CD4-positive, CD25-positive, alpha-beta regulatory T cell (primary cell): ENCODE measurements around the gene RRBP1. TPM values are rescaled to one million over a fixed set of nuclear protein-coding genes. Genes with fewer than 3 reads are reported as not detected.

Source experiments
- ATAC-seq, 2 donors: fragments of 150-1000 bp; cut with Tn5 transposase; one replicate each; pipeline ENCODE4 v1.10.0; 2021; ENCODE audit warnings: low read depth in 2 of 2, moderate number of reproducible peaks in 2 of 2, moderate library complexity in 1 of 2
- DNase-seq, 3 donors: peaks; one replicate each; pipeline versions ENCODE4 v3.0.0 to v3.0.0-alpha.2; 2012 to 2022; ENCODE audit warnings: mixed read lengths in 1 of 3
- H3K27ac ChIP-seq: one replicate; pipeline ENCODE4 v1.7.0; 2013; ENCODE audit warnings: mild to moderate bottlenecking, low read length; ENCODE audit not compliant: insufficient read depth, poor library complexity, severe bottlenecking
- H3K27me3 ChIP-seq: one replicate; pipeline ENCODE4 v1.7.0; 2013; ENCODE audit warnings: low read length; ENCODE audit not compliant: control insufficient read depth, insufficient read depth
- H3K36me3 ChIP-seq: one replicate; pipeline ENCODE4 v1.7.0; 2013; ENCODE audit warnings: mild to moderate bottlenecking, low read length, moderate library complexity; ENCODE audit not compliant: control insufficient read depth, insufficient read depth
- H3K4me1 ChIP-seq: 2 replicates; pipeline ENCODE4 v1.7.0; 2013; ENCODE audit warnings: mild to moderate bottlenecking, low read length; ENCODE audit not compliant: insufficient read depth, control insufficient read depth, poor library complexity, severe bottlenecking
- H3K4me3 ChIP-seq: one replicate; pipeline ENCODE4 v1.7.0; 2013; ENCODE audit warnings: low read depth, mild to moderate bottlenecking, low read length, moderate library complexity
- H3K9me3 ChIP-seq, 2 experiments: 1 replicate in 1 of 2; 2 replicates in 1 of 2; pipeline ENCODE4 v1.7.0; 2013; ENCODE audit warnings: low read length in 2 of 2, mild to moderate bottlenecking in 1 of 2, moderate library complexity in 1 of 2; ENCODE audit not compliant: control insufficient read depth in 2 of 2
- H3K27ac Mint-ChIP-seq, 3 donors: one replicate each; pipeline ENCODE4 v1.8.0; 2020 to 2022; ENCODE audit warnings: mild to moderate bottlenecking in 3 of 3, mixed read lengths in 3 of 3, moderate library complexity in 2 of 3
- H3K27me3 Mint-ChIP-seq: one replicate; pipeline ENCODE4 v1.8.0; 2022; ENCODE audit warnings: mild to moderate bottlenecking, mixed read lengths
- H3K36me3 Mint-ChIP-seq: one replicate; pipeline ENCODE4 v1.8.0; 2020; ENCODE audit warnings: mixed read lengths
- H3K4me1 Mint-ChIP-seq, 4 donors: one replicate each; pipeline ENCODE4 v1.8.0; 2020 to 2022; ENCODE audit warnings: mixed read lengths in 4 of 4, mild to moderate bottlenecking in 1 of 4
- H3K4me3 Mint-ChIP-seq, 4 donors: one replicate each; pipeline ENCODE4 v1.8.0; 2020 to 2022; ENCODE audit warnings: mild to moderate bottlenecking in 4 of 4, mixed read lengths in 4 of 4, moderate library complexity in 3 of 4
- H3K9me3 Mint-ChIP-seq, 7 donors: one replicate each; pipeline ENCODE4 v1.8.0; 2020 to 2022; ENCODE audit warnings: mixed read lengths in 7 of 7, mild to moderate bottlenecking in 3 of 7, moderate library complexity in 2 of 7
- polyA plus RNA-seq, 4 donors: library from polyadenylated mRNA; unstranded; fragments of 300-500 nt; fragmentation: Illumina TruSeq; gene quantifications; one replicate each; pipeline ENCODE4 v1.2.3, GENCODE V29; 2021
- total RNA-seq: library from RNA; stranded (reverse); gene quantifications from one replicate; pipeline ENCODE4 v1.2.3, GENCODE V29; 2022

Gene RRBP1
- total and polyA plus RNA-seq, 5 donors from 2014 or later: 0.60 to 33.6 (median 1.8) TPM

GRCh38 chr20:17664025-17664633 lies 17.9 kb downstream of the RRBP1 start:
- Histone ChIP-seq H3K9me3 (no peaks in the 10 kb centered on the region), H3K4me1 (peaks cover 7% of the 10 kb centered on the region), H3K27ac (no peak overlapping the region), H3K27me3 (no peaks in the 10 kb centered on the region), H3K36me3 (no peaks in the 10 kb centered on the region), H3K4me3 (no peak overlapping the region)
- H3K4me3 Mint-ChIP-seq: no peak overlapping the region
- peaks cover 0 to 2% (median 0%) of the 10 kb centered on the region in 7 donors for H3K9me3 Mint-ChIP-seq
- ATAC-seq (no peak), DNase-seq (no peak)
- peaks cover 5 to 37% (median 20%) of the 10 kb centered on the region in 4 donors for H3K4me1 Mint-ChIP-seq
- peak overlapping the region in 1 of 3 donors; percentile 60 for H3K27ac Mint-ChIP-seq
- H3K27me3 Mint-ChIP-seq: no peaks in the 10 kb centered on the region
- H3K36me3 Mint-ChIP-seq: peaks cover 11% of the 10 kb centered on the region

DNA sequence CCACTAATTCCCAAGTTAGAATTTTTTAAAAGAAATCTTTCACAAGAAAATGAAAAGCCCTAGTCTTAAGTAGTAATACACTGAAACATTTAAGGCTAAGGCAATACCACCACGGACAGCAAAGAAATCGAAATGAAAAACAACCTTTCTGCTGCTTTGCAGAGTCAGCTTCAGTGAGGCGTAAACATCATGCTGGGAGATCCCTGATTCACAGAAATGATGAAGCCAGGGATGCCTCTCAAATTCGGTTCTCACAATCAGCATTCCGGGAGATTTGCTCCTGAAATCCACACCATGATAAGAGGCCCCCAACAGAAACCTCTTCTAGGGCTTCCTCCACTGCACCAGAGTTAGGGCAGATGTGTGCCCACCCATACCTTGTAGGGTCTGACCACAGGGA lies 18.6 kb downstream of the RRBP1 start:
- peaks cover 7% of the 10 kb centered on the region for H3K4me1 ChIP-seq
- no peaks in the 10 kb centered on the region for H3K36me3 ChIP-seq
- no peak overlapping the region for H3K27ac ChIP-seq
- H3K9me3 ChIP-seq: no peaks in the 10 kb centered on the region
- Mint-ChIP-seq H3K4me1 (peaks cover 5 to 37% (median 20%) of the 10 kb centered on the region in 4 donors), H3K27me3 (no peaks in the 10 kb centered on the region), H3K36me3 (peaks cover 14% of the 10 kb centered on the region), H3K4me3 (no peak overlapping the region), H3K27ac (no peak overlapping the region), H3K9me3 (peaks cover 0 to 2% (median 0%) of the 10 kb centered on the region in 7 donors)
- ATAC-seq (no peak), DNase-seq (no peak)
- H3K27me3 ChIP-seq: no peaks in the 10 kb centered on the region
- no peak overlapping the region for H3K4me3 ChIP-seq

- peaks cover 5 to 34% (median 20%) of the 10 kb centered on the region in 4 donors for H3K4me1 Mint-ChIP-seq
- peaks cover 7% of the 10 kb centered on the region for H3K4me1 ChIP-seq
- H3K27ac ChIP-seq: no peak overlapping the region
- no peaks in the 10 kb centered on the region for H3K36me3 ChIP-seq
- H3K9me3 ChIP-seq: no peaks in the 10 kb centered on the region
- peaks cover 18% of the 10 kb centered on the region for H3K36me3 Mint-ChIP-seq
- no peaks in the 10 kb centered on the region for H3K27me3 ChIP-seq
- H3K9me3 Mint-ChIP-seq: peaks cover 0 to 2% (median 0%) of the 10 kb centered on the region in 7 donors
- no peak overlapping the region for H3K4me3 Mint-ChIP-seq
- H3K4me3 ChIP-seq: no peak overlapping the region
- ATAC-seq (no peak), DNase-seq (no peak)
- H3K27ac Mint-ChIP-seq: no peak overlapping the region
- H3K27me3 Mint-ChIP-seq: no peaks in the 10 kb centered on the region
Measured at GRCh38 chr20:17663040-17663399, 19.0 kb downstream of the RRBP1 start.

GRCh38 chr20:17662333-17663039 lies 19.6 kb downstream of the RRBP1 start:
- H3K4me1 ChIP-seq: peaks cover 7% of the 10 kb centered on the region
- peaks cover 5 to 34% (median 19%) of the 10 kb centered on the region in 4 donors for H3K4me1 Mint-ChIP-seq
- H3K27ac Mint-ChIP-seq: peak overlapping the region in 2 of 3 donors; percentile 18 to 38
- peak in 1 of 3 donors; percentile 53 for DNase-seq
- no peaks in the 10 kb centered on the region for H3K27me3 Mint-ChIP-seq
- no peaks in the 10 kb centered on the region for H3K36me3 ChIP-seq
- no peaks in the 10 kb centered on the region for H3K9me3 ChIP-seq
- H3K27me3 ChIP-seq: no peaks in the 10 kb centered on the region
- no peak overlapping the region for H3K27ac ChIP-seq
- peaks cover 24% of the 10 kb centered on the region for H3K36me3 Mint-ChIP-seq
- peaks cover 0 to 2% (median 0%) of the 10 kb centered on the region in 7 donors for H3K9me3 Mint-ChIP-seq
- H3K4me3 Mint-ChIP-seq: no peak overlapping the region
- ATAC-seq: no peak
- H3K4me3 ChIP-seq: no peak overlapping the region

DNA sequence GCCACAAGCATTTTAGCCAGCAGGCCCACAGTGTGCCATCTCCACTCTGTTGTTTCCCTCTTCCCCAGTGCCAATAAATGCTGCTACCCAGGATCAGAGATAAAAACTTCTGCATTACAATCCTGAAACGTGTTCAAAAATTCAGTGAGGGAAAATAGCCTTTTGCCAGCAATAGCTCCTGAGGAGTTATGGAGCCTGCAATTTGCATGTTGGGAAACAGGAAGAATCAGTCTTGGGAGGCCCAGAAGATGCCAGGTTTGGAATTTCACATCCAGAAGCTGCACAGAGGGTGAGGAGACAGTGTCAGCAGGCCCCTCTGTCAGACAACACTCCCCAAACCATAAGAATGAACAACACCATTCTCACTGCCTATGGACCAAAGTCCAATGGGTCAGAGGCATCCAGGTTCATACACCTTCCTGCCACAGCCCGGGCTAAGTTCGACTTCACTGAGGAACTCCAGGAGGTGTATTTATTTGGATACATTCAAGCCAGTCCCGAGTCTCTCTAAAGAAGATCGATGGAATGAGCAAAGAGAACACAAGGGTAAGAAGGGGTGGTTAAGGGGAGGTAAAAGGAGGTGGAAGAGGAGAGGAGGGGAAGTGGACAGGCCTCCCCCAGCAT lies 20.8 kb downstream of the RRBP1 start:
- Mint-ChIP-seq H3K36me3 (peaks cover 27% of the 10 kb centered on the region), H3K4me1 (peaks cover 8 to 31% (median 16%) of the 10 kb centered on the region in 4 donors), H3K27ac (peak overlapping the region in 1 of 3 donors; percentile 44), H3K4me3 (no peak overlapping the region), H3K27me3 (no peaks in the 10 kb centered on the region), H3K9me3 (peaks cover 0 to 2% (median 0%) of the 10 kb centered on the region in 7 donors)
- no peaks in the 10 kb centered on the region for H3K9me3 ChIP-seq
- H3K4me1 ChIP-seq: peaks cover 7% of the 10 kb centered on the region
- ATAC-seq (no peak), DNase-seq (no peak)
- no peak overlapping the region for H3K27ac ChIP-seq
- H3K4me3 ChIP-seq: no peak overlapping the region
- no peaks in the 10 kb centered on the region for H3K27me3 ChIP-seq
- H3K36me3 ChIP-seq: no peaks in the 10 kb centered on the region

DNA sequence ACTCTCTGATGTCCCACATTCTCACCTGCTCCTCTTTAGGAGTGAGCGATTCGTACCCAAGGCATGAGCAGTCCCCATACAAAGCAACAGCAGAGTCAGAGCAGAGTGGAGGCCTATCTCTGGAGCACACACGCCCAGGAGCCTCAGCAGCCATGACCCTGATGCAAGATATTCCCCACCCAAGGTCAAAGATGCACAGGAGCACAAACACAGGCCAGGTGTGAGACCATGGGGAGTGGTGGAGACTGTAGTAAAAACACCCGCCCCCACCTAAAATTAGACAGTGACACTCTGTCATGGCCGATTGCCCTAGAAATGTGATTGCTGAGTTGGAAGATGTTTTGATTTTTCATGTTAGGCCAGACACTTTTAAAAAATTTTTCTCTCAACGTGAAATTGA lies 21.4 kb downstream of the RRBP1 start:
- no peak for DNase-seq
- Mint-ChIP-seq H3K9me3 (peaks cover 0 to 2% (median 0%) of the 10 kb centered on the region in 7 donors), H3K27ac (peak overlapping the region in 1 of 3 donors; percentile 44)

DNA sequence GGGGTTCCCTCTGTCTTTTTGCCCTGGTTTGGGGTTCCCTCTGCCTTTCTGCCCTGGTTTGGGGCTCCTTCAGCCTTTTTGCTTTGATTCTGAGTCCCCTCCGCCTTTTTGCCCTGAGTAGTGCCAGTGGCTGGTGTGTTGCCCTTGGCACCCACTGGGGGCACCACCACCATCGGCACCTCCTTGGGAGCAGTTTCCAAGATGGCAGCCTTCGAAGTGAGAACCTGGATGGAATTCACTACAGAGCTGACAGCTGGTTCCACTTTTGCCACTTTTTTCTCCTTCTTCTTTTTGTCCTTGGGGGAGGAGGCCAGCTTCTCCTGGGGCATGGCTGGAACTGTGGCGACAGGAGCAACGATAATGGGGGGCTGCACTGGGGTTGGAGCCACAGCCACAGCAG lies 22.2 kb downstream of the RRBP1 start:
- H3K27ac ChIP-seq: no peak overlapping the region
- no peaks in the 10 kb centered on the region for H3K36me3 ChIP-seq
- no peaks in the 10 kb centered on the region for H3K4me1 ChIP-seq
- no peak overlapping the region for H3K27ac Mint-ChIP-seq
- no peak for ATAC-seq
- peaks cover 0 to 2% (median 0%) of the 10 kb centered on the region in 7 donors for H3K9me3 Mint-ChIP-seq
- H3K9me3 ChIP-seq: no peaks in the 10 kb centered on the region
- peaks cover 3 to 19% (median 10%) of the 10 kb centered on the region in 4 donors for H3K4me1 Mint-ChIP-seq
- no peaks in the 10 kb centered on the region for H3K27me3 Mint-ChIP-seq
- H3K27me3 ChIP-seq: no peaks in the 10 kb centered on the region
- no peak overlapping the region for H3K4me3 Mint-ChIP-seq
- peaks cover 29% of the 10 kb centered on the region for H3K36me3 Mint-ChIP-seq
- H3K4me3 ChIP-seq: no peak overlapping the region
- DNase-seq: no peak

More for the DNA sequence above, 21.4 kb downstream of the RRBP1 start:
- Histone ChIP-seq H3K36me3 (no peaks in the 10 kb centered on the region), H3K4me3 (no peak overlapping the region), H3K27ac (no peak overlapping the region), H3K27me3 (no peaks in the 10 kb centered on the region), H3K9me3 (no peaks in the 10 kb centered on the region), H3K4me1 (peaks cover 4% of the 10 kb centered on the region)
- no peak for ATAC-seq
- no peaks in the 10 kb centered on the region for H3K27me3 Mint-ChIP-seq
- H3K4me3 Mint-ChIP-seq: no peak overlapping the region
- H3K4me1 Mint-ChIP-seq: peaks cover 4 to 25% (median 14%) of the 10 kb centered on the region in 4 donors
- peaks cover 27% of the 10 kb centered on the region for H3K36me3 Mint-ChIP-seq
